ENCODE measurements around the gene GSTP1.

- TF ChIP-seq, protein P1, sequence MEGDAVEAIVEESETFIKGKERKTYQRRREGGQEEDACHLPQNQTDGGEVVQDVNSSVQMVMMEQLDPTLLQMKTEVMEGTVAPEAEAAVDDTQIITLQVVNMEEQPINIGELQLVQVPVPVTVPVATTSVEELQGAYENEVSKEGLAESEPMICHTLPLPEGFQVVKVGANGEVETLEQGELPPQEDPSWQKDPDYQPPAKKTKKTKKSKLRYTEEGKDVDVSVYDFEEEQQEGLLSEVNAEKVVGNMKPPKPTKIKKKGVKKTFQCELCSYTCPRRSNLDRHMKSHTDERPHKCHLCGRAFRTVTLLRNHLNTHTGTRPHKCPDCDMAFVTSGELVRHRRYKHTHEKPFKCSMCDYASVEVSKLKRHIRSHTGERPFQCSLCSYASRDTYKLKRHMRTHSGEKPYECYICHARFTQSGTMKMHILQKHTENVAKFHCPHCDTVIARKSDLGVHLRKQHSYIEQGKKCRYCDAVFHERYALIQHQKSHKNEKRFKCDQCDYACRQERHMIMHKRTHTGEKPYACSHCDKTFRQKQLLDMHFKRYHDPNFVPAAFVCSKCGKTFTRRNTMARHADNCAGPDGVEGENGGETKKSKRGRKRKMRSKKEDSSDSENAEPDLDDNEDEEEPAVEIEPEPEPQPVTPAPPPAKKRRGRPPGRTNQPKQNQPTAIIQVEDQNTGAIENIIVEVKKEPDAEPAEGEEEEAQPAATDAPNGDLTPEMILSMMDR (IDR thresholded peaks at IDR 0.05; ENCODE audit: control extremely low read depth in 1 of 3, insufficient read depth in 1 of 3, low read depth in 1 of 3, low read length in 3 of 3) = no peak
- no peak for TF ChIP-seq GTF2F1 (IDR thresholded peaks at IDR 0.05; ENCODE audit: borderline replicate concordance, low read depth, low read length)
- TF ChIP-seq GABPA (IDR thresholded peaks at IDR 0.05; ENCODE audit: borderline replicate concordance, insufficient read depth, low read length) = no peak
- TF ChIP-seq ZNF274 (IDR thresholded peaks at IDR 0.05; ENCODE audit: borderline replicate concordance, extremely low read depth, low read length) = no peak
- no peak for TF ChIP-seq TAF7 (optimal IDR thresholded peaks at IDR 0.05; ENCODE audit: borderline replicate concordance, low read depth, low read length)
- no peak for TF ChIP-seq NRF1 (IDR thresholded peaks at IDR 0.05; ENCODE audit: low read depth, low read length)
- TF ChIP-seq KDM1A (IDR thresholded peaks at IDR 0.05; ENCODE audit: borderline replicate concordance, low read length) = no peak
- peak; percentile 52 to 70 for TF ChIP-seq POLR2A (IDR thresholded peaks at IDR 0.05; ENCODE audit: control extremely low read depth in 1 of 2, low read depth in 2 of 2, low read length in 2 of 2)
- TF ChIP-seq MAX (IDR thresholded peaks at IDR 0.05) = no peak
- TF ChIP-seq RBBP5 (IDR thresholded peaks at IDR 0.05; ENCODE audit: borderline replicate concordance, low read depth, low read length) = no peak
These were observed 3.1 kb downstream of the GSTP1 start for GRCh38 chr11:67586568-67587250.
